H1 (cell line): ENCODE results near the gene PPFIA4. TPM values are rescaled to one million over a fixed set of nuclear protein-coding genes. Genes with fewer than 3 reads are reported as not detected.

ENCODE experiments used
- CBX5 ChIP-seq: fragments of 300-800, 300-1000 bp; sonication (generic); IDR thresholded peaks from 2 replicates; pipeline ENCODE4 v1.7.1; 2016; ENCODE audit warnings: antibody characterized with exemption, low read length, low read depth
- CEBPB ChIP-seq: IDR thresholded peaks from 2 replicates; pipeline ENCODE4 v1.6.1; 2012; ENCODE audit warnings: low read depth, low read length
- CHD1 ChIP-seq: IDR thresholded peaks from 2 replicates; pipeline ENCODE4 v1.6.1; 2012; ENCODE audit warnings: low read depth, low read length, improper control_type of control experiment
- CHD7 ChIP-seq: fragments of 300-600 bp; sonication (generic); IDR thresholded peaks from 2 replicates; pipeline ENCODE4 v1.7.1; 2012; ENCODE audit warnings: low read length, moderate library complexity, mild to moderate bottlenecking, inconsistent platforms; ENCODE audit not compliant: insufficient replicate concordance
- JUND ChIP-seq: IDR thresholded peaks from 2 replicates; pipeline ENCODE4 v1.6.1; 2011; ENCODE audit warnings: mild to moderate bottlenecking, improper control_type of control experiment, low read length
- KDM1A ChIP-seq: fragments of 200-600, 300-600 bp; sonication (generic); IDR thresholded peaks from 2 replicates; pipeline ENCODE4 v1.7.1; 2016; ENCODE audit warnings: mild to moderate bottlenecking, low read length, borderline replicate concordance
- MAFK ChIP-seq: IDR thresholded peaks from 2 replicates; pipeline ENCODE4 v1.6.1; 2012; ENCODE audit warnings: low read depth, mild to moderate bottlenecking, improper control_type of control experiment, low read length
- POLR2AphosphoS5 ChIP-seq: IDR thresholded peaks from 2 replicates; pipeline ENCODE4 v1.6.1; 2011; ENCODE audit warnings: low read depth, low read length
- POU5F1 ChIP-seq: IDR thresholded peaks from 2 replicates; pipeline ENCODE4 v1.6.1; 2011; ENCODE audit warnings: low read depth, mild to moderate bottlenecking, low read length, moderate library complexity
- SAP30 ChIP-seq: fragments of 300-600 bp; sonication (generic); IDR thresholded peaks from 2 replicates; pipeline ENCODE4 v1.7.1; 2012; ENCODE audit warnings: low read length, moderate library complexity, mild to moderate bottlenecking, inconsistent platforms; ENCODE audit not compliant: insufficient read depth, insufficient replicate concordance
- SUZ12 ChIP-seq: fragments of 200-600 bp; sonication (generic); IDR thresholded peaks from 2 replicates; pipeline ENCODE4 v1.6.1; 2012; ENCODE audit warnings: mild to moderate bottlenecking, inconsistent platforms, low read length, moderate library complexity, mixed read lengths
- ZNF274 ChIP-seq: IDR thresholded peaks from 2 replicates; pipeline ENCODE4 v1.7.0; 2012; ENCODE audit warnings: low read length, borderline replicate concordance; ENCODE audit errors: extremely low read depth
- polyA plus RNA-seq, 7 experiments: library from polyadenylated mRNA; depleted of rRNA in 3 of 7; stranded (reverse) in 5 of 7; unstranded in 2 of 7; fragments of >200 nt in 5 of 7; fragments of 200-250 nt in 2 of 7; gene quantifications; 1 replicate in 5 of 7; 2 replicates in 1 of 7; 4 replicates in 1 of 7; pipeline versions ENCODE4 v1.2.1 to v1.2.3, GENCODE V29; 2011 to 2013; ENCODE audit warnings: missing spikeins in 2 of 7, mixed read lengths in 2 of 7
- total RNA-seq: library from RNA; stranded (reverse); fragmentation: NEBNext Ultra II Directional; extraction: Animal tissue kit (Norgen Biotek cat#: 25700); gene quantifications from 2 replicates; pipeline ENCODE4 v1.2.1, GENCODE V29; 2021
- TF ChIP-seq, protein P1 (sequence below): IDR thresholded peaks from 2 replicates; pipeline ENCODE4 v1.6.1; 2012; ENCODE audit warnings: inconsistent platforms

Gene PPFIA4
- total and polyA plus RNA-seq, 2 of the 8 experiments (the other 6 are each of a cell fraction or from before 2014, with no cell fraction given): 9.0 to 9.9 TPM

GRCh38 chr1:202979459-202979858 is 46.8 kb upstream of the PPFIA4 start (continued):
- TF ChIP-seq CHD7 (no peak), POU5F1 (no peak), ZNF274 (no peak), CHD1 (no peak), SUZ12 (no peak), CEBPB (no peak), POLR2AphosphoS5 (no peak), KDM1A (no peak), CBX5 (no peak), SAP30 (no peak), JUND (no peak), MAFK (no peak)
- TF ChIP-seq, protein P1, sequence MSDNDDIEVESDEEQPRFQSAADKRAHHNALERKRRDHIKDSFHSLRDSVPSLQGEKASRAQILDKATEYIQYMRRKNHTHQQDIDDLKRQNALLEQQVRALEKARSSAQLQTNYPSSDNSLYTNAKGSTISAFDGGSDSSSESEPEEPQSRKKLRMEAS: no peak
